ENCODE data around the gene CAGE1. TPM values are rescaled to one million over a fixed set of nuclear protein-coding genes. Genes with fewer than 3 reads are reported as not detected.

CAGE1 gene
- total RNA-seq, 2 experiments from 2014 or later: 0.27 to 1.1 TPM

GRCh38 chr6:7311917-7312615, 77.5 kb downstream of the CAGE1 start:
- TF ChIP-seq CTCF (conservative IDR thresholded peaks at IDR 0.05; ENCODE audit: low read length): no peak
- TF ChIP-seq EZH2phosphoT487 (IDR thresholded peaks at IDR 0.05; ENCODE audit: borderline replicate concordance, low read depth, low read length): no peak
- Histone ChIP-seq H3K27ac (ENCODE audit: low read depth, low read length, poor library complexity, severe bottlenecking) (peak overlapping the region; percentile 77), H3K36me3 (ENCODE audit: insufficient read depth, low read length) (peaks cover 41% of the 10 kb centered on the region), H3K4me2 (ENCODE audit: low read length) (peak overlapping the region; percentile 94), H3K79me2 (ENCODE audit: insufficient read depth, low read depth, low read length) (peaks cover 59% of the 10 kb centered on the region), H2AFZ (ENCODE audit: low read length) (peak overlapping the region; percentile 50; the same call in 1 of the 2 replicates), H3K4me1 (ENCODE audit: insufficient read depth, low read length, poor library complexity, severe bottlenecking) (peaks cover 26% of the 10 kb centered on the region), H4K20me1 (ENCODE audit: insufficient read depth, low read length) (peaks cover 9% of the 10 kb centered on the region), H3K9me2 (ENCODE audit: insufficient read depth, low read length) (no peaks in the 10 kb centered on the region), H3K4me3 (ENCODE audit: low read depth, low read length, poor library complexity, severe bottlenecking) (peak overlapping the region; percentile 98), H3K9me3 (ENCODE audit: low read length) (no peaks in the 10 kb centered on the region)
- intact Hi-C loops (cut with micrococcal nuclease; ENCODE audit: unreplicated experiment): no loop called here
- DNase-seq (ENCODE audit: low spot score): peak; percentile 23
- POLR2A ChIA-PET: interaction anchor here (0.6 to 1.2 kb wide), 5 partner anchors 8 to 204 kb away, joined by 3 to 5 read pairs (median 4); partner anchors contain the start of genes CAGE1 and RIOK1
- BruUV-seq (replicated peaks): no TSS peak
- CTCF ChIA-PET (ENCODE audit: unreplicated experiment): interaction anchor here (0.6 kb wide), 1 partner anchor 560 kb away, joined by 12 read pairs; no protein-coding TSS in a partner anchor

GRCh38 chr6:7311176-7311575, 78.4 kb downstream of the CAGE1 start:
- intact Hi-C loops (cut with micrococcal nuclease; ENCODE audit: unreplicated experiment): no loop called here
- CTCF ChIA-PET (ENCODE audit: unreplicated experiment): no interaction called here
- no TSS peak for BruUV-seq (replicated peaks)

More at GRCh38 chr6:7311176-7311575, 78.4 kb downstream of the CAGE1 start:
- Histone ChIP-seq H3K9me3 (ENCODE audit: low read length) (no peaks in the 10 kb centered on the region), H3K4me3 (ENCODE audit: low read depth, low read length, poor library complexity, severe bottlenecking) (peak overlapping the region; percentile 98), H3K4me1 (ENCODE audit: insufficient read depth, low read length, poor library complexity, severe bottlenecking) (peaks cover 26% of the 10 kb centered on the region), H4K20me1 (ENCODE audit: insufficient read depth, low read length) (peaks cover 9% of the 10 kb centered on the region), H2AFZ (ENCODE audit: low read length) (no peak overlapping the region), H3K36me3 (ENCODE audit: insufficient read depth, low read length) (peaks cover 48% of the 10 kb centered on the region), H3K79me2 (ENCODE audit: insufficient read depth, low read depth, low read length) (peaks cover 65% of the 10 kb centered on the region), H3K4me2 (ENCODE audit: low read length) (peak overlapping the region; percentile 94), H3K9me2 (ENCODE audit: insufficient read depth, low read length) (no peaks in the 10 kb centered on the region), H3K27ac (ENCODE audit: low read depth, low read length, poor library complexity, severe bottlenecking) (no peak overlapping the region)
- POLR2A ChIA-PET: interaction anchor here (0.7 kb wide), 1 partner anchor 34 kb away, joined by 3 read pairs; no protein-coding TSS in a partner anchor
- no peak for DNase-seq (ENCODE audit: low spot score)
- no peak for TF ChIP-seq EZH2phosphoT487 (IDR thresholded peaks at IDR 0.05; ENCODE audit: borderline replicate concordance, low read depth, low read length)
- no peak for TF ChIP-seq CTCF (conservative IDR thresholded peaks at IDR 0.05; ENCODE audit: low read length)

All from OCI-LY7 (cell line).